Stimulated activated CD8-positive, alpha-beta memory T cell treated with anti-CD3 and anti-CD28 coated beads, Interleukin-2, amount 100 ng/mL, for 48 hours (primary cell): ENCODE results near the gene ZSCAN25.
"Not testable (repeated sequence)": the region's sequence is repeated elsewhere in the genome, so short reads cannot be mapped to it uniquely, and the experiment has no call there.

ENCODE experiments used
- DNase-seq, 2 donors: peaks; one replicate each; pipeline ENCODE4 v3.0.0-alpha.2; 2020; ENCODE audit warnings: low read depth in 2 of 2

Gene ZSCAN25

GRCh38 chr7:99616359-99617191, at the start of gene ZSCAN25:
Gene ZSCAN25, plus strand, starts transcription at chr7:99616946. Its CDS starts 2,661 bp downstream, at chr7:99619607.
- peak; percentile 72 to 84 for DNase-seq

DNA sequence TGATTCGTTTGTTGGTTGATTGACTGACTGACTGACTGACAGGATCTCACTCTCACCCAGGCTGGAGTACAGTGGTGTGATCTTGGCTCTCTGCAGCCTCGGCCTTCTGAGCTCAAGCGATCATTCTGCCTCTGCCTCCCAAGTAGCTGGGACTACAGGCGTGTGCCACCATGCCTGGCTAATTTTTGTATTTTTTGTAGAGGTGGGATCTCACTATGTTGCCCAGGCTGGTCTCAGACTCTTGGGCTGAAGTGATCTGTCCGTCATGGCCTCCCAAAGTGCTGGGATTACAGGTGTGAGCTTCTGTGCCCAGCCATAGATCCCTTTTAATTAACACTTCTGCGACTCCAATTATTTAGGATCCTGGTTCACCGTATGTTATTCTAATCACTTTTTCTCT, 48.0 kb upstream of the ZSCAN25 start:
- DNase-seq = not testable (repeated sequence)

DNA sequence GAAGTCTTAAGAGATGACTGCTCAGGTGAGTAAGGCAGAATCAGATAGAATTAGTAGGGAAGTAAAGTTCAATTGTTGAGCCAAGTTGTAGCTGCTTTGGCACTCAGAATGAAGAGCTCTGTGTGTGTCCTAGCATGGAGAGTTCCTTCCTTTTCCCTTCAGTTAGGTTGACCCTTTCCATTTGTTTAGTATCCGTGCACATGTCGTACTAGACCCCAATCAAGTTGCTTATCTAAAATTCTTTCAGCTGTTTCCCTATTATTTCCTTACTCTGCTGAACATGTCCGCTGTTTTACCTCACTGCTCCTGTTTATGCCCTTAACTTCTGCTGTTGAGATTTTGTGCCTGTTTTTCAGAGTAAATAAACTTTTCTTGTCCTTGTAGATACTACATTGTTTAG, 45.0 kb upstream of the ZSCAN25 start:
- no peak for DNase-seq

- no peak for DNase-seq
These were observed 43.5 kb upstream of the ZSCAN25 start for GRCh38 chr7:99573257-99573656.

DNA sequence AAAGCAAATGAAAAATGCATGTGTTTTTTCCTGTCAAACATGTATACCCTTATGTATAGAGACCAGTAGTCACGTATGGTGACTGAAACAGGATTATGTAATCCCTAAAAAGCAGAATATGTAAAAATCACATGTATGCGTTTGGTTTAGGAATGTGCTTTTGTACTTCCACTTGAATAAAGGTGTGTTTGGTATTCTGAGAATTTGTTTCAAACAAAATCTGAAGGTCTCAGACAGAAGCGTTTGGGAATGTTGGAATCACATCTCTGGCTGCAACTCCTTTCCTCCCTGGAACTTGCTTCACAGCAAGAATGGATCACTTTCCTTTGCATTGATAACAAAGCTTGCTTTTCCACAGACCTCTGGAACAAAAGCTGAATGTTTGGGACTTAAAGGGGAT, 40.5 kb upstream of the ZSCAN25 start:
- DNase-seq = no peak

- no peak for DNase-seq
These were observed 37.3 kb upstream of the ZSCAN25 start for GRCh38 chr7:99579281-99579955.

DNA sequence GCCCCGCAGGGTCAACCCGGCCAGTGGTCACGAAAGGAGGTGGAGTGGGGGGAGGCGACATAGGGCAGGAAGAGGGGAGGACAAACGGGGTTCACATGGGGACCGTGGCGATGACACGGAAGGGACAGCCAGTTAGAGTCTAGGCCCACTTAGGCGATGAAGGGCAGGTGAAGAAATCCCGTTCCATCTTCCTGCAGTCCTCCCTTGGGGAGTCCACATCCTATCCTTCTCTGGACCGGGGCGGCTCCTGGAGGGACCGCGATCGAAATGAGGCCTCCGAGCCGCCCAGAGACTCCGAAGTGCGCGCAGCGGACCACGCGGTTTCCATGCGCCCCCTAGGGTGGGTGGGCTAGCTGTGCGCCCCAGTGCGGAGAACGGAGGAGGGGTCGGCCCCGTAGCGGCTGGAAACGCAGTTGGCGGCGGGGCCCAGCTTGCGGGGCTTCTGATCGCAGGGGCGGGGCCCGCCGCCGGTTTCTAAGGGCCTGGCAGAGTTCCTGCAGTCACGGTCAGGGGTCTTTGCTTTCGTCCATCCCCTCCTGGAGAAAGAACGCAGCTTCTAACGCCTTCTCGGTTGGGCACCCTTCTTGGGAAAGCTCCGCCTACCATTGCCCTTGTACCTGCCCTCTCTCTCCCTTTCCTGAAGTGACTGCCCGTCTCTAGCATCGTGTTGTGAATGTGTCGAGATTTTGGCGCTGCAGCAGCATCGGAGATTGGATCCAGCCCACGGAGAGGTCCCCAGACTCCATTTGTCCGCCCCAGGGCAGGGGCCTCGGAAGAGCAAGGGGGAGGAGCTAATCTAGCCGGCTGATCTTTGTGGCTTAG, 36.6 kb upstream of the ZSCAN25 start:
- DNase-seq = peak; percentile 33 to 38

- DNase-seq = not testable (repeated sequence)
These were observed 35.9 kb upstream of the ZSCAN25 start for GRCh38 chr7:99580778-99581332.

- no peak for DNase-seq
These were observed 27.9 kb upstream of the ZSCAN25 start for GRCh38 chr7:99588868-99589267.

DNA sequence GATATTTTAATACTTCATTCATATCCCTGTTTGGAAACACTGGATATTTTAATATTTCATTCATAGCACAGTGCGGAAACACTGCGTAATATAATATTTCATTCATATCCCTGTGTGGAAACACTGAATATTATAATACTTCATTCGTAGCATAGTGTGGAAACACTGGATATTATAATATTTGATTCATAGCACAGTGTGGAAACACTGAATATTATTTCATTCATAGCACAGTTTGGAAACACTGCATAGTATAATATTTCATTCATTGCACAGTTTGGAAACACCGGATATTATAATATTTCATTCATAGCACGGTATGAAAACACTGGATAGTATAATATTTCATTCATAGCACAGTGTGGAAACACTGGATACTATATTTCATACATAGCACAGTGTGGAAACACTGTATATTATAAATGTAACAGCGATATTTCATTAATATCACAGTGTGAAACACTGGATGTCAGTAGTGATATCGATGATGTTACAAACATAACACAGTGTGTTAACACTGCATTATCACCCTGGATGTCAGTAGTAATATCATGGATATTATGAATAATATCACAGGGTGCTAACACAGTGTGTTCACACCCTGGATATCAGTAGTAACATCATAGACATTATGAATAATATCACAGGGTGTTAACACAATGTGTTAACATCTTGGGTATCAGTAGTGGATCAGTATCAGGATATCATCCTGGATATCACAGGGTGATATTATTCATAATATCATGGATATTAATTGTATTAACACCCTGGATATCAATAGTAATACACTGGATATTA, 21.6 kb upstream of the ZSCAN25 start:
- no peak for DNase-seq

GRCh38 chr7:99596408-99596955, 20.3 kb upstream of the ZSCAN25 start:
- DNase-seq = no peak

- no peak for DNase-seq
These were observed 18.8 kb upstream of the ZSCAN25 start, which contains the start of gene TMEM225B for GRCh38 chr7:99597762-99598501. Gene TMEM225B, plus strand, starts transcription at chr7:99598267. Its CDS starts 6,122 bp downstream, at chr7:99604389.

DNA sequence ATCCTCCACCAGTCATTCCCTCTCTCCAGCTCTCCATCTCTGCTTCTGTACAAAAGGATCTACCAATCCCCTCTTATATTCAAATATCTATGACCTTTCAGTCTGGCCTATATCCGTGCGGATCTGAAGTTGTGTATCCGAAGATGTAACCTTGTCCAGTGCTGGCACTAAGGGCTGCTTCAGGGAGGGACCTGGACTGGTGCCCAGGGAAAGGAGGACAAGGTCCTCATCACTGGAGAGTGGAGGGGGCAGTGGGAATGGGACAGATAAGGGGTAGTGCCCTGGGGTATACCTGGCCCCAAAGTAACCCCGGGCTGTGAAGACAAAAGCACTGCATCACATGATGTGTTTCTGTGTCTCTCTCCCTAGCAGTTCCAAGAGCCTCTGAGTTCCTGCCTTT, 16.9 kb upstream of the ZSCAN25 start:
- no peak for DNase-seq

DNA sequence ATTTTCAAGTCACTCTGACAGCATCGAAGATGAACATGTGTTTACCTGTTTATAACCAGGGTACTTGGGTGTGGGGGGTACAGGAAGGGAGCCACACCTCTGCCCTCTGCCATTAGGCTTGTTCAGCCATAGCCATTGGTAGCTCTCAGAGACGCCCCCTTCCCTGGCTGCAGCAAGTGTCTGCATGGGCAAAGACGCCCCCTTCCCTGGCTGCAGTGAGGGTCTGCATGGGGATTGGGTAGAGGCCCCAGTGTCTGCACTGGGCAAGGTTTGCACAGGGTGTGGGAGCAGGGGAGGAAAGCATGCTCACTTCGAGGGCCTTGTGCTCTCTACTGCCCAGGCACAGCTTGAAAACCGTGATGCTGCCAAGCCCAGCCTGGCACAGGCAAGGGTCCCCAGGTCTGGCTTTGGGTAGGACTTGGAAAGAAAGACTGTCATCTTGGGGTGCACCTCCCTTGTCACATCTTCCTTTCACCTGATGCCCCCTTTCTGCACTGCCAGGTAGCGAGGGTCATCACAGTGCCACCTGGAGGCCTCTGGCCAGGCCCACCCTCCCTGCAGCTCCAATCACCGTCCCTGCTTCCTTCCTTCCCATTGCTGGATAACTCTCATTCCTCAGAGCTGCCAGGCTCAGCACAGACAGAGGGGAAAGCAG, 15.0 kb upstream of the ZSCAN25 start:
- no peak for DNase-seq

DNA sequence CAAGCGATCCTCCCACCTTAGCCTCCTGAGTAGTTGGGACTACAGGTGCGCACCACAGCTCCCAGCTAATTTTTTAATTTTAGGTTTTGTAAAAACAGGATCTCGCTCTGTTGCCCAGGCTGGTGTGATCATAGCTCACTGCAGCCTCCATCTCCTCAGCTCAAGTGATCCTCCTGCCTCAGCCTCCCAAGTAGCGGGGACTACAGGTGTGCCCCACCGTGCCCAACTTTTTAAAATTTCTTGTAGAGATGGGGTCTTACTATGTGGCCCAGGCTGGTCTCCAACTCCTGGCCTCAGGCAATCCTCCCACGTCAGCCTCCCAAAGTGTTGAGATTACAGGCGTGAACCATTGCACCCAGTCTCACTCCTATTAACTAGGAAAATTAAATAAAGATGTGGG, 11.2 kb upstream of the ZSCAN25 start:
- DNase-seq = no peak

DNA sequence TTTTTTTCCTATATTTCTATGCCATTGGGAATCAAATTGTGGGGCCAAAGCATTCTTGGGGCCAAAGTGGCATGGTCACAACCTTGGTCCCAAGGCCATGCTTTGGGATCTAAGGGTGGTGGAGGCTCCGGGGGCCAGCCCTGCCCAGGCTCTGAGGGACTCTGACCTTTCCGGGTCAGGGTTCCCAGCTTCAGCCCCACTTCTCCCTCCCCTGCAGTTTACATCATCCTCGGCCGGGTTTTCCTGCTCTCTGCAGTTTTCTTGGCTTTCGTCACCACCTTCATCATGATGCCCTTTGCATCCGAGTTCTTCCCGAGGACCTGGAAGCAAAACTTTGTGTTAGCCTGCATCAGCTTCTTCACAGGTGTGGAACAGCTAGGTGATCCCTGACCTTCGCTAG, 10.2 kb upstream of the ZSCAN25 start:
- DNase-seq = no peak

GRCh38 chr7:99607548-99607947, 9.2 kb upstream of the ZSCAN25 start:
- no peak for DNase-seq

DNA sequence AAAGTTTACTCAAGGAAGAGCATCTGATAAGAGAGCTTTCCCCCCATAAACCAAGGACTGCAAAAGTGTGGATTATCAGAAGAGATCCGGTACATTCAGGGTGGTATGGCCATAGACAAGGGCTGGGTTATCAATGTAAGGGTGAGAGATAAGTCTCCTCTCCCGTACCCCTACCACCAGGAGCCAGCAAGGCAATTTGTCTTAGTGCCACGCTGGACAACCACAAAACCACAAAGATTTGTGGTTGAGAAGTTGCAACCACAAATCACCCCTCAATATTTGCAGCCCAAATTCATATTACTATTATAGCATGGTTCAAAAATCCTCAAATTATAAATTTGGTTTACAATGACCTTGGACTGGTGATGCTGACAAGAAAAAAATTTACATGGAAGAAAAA, 2.3 kb upstream of the ZSCAN25 start:
- DNase-seq = no peak

- no peak for DNase-seq
These were observed 772 bp upstream of the ZSCAN25 start for GRCh38 chr7:99615989-99616358.
